ENCODE results near the gene IL9. TPM values are rescaled to one million over a fixed set of nuclear protein-coding genes. Genes with fewer than 3 reads are reported as not detected.

Gene IL9
- total RNA-seq, 1 experiment from 2014 or later, result not detected

GRCh38 chr5:135869935-135870334 is 25.7 kb downstream of the IL9 start:
- CTCF ChIA-PET, result no interaction called here
- H3K4me2 ChIP-seq, result no peak overlapping the region
- no peaks in the 10 kb centered on the region for H3K4me1 ChIP-seq (replicated peaks; ENCODE audit: insufficient read depth)
- H3K9me2 ChIP-seq (ENCODE audit: insufficient read depth), result 0 out of 2 replicates have a peak, but pooled peaks cover 4% of the 10 kb centered on the region
- H3K27me3 ChIP-seq (ENCODE audit: insufficient read depth, low read depth), result peaks cover 87% of the 10 kb centered on the region
- no TSS peak for BruUV-seq (replicated peaks)
- POLR2A ChIA-PET (ENCODE audit: unreplicated experiment), result no interaction called here
- H3K79me2 ChIP-seq (ENCODE audit: low read depth), result no peaks in the 10 kb centered on the region
- no peak for TF ChIP-seq EZH2 (IDR thresholded peaks at IDR 0.05; ENCODE audit: low read depth)
- TF ChIP-seq CTCF (conservative IDR thresholded peaks at IDR 0.05), result no peak
- intact Hi-C loops (cut with micrococcal nuclease; ENCODE audit: unreplicated experiment), result no loop called here
- no peaks in the 10 kb centered on the region for H3K9me3 ChIP-seq (ENCODE audit: insufficient read depth, low read depth)
- no peak overlapping the region for H3K4me3 ChIP-seq
- no peaks in the 10 kb centered on the region for H3K36me3 ChIP-seq (ENCODE audit: low read depth)
- H3K27ac ChIP-seq, result no peak overlapping the region
- no peaks in the 10 kb centered on the region for H3F3A ChIP-seq (ENCODE audit: insufficient read depth, low read depth)
- no peak overlapping the region for H2AFZ ChIP-seq
- no peak for DNase-seq
- H4K20me1 ChIP-seq (ENCODE audit: insufficient read depth), result no peaks in the 10 kb centered on the region

- CTCF ChIA-PET, result no interaction called here
- H3K9me3 ChIP-seq (ENCODE audit: insufficient read depth, low read depth), result no peaks in the 10 kb centered on the region
- no peak overlapping the region for H3K4me3 ChIP-seq
- no TSS peak for BruUV-seq (replicated peaks)
- no peak for TF ChIP-seq CTCF (conservative IDR thresholded peaks at IDR 0.05)
- no peak for TF ChIP-seq EZH2 (IDR thresholded peaks at IDR 0.05; ENCODE audit: low read depth)
- H3F3A ChIP-seq (ENCODE audit: insufficient read depth, low read depth), result no peaks in the 10 kb centered on the region
- no peak overlapping the region for H2AFZ ChIP-seq
- H3K4me1 ChIP-seq (replicated peaks; ENCODE audit: insufficient read depth), result no peaks in the 10 kb centered on the region
- intact Hi-C loops (cut with micrococcal nuclease; ENCODE audit: unreplicated experiment), result no loop called here
- DNase-seq, result no peak
- no peaks in the 10 kb centered on the region for H3K79me2 ChIP-seq (ENCODE audit: low read depth)
- no peaks in the 10 kb centered on the region for H4K20me1 ChIP-seq (ENCODE audit: insufficient read depth)
- 0 out of 2 replicates have a peak, but pooled peaks cover 4% of the 10 kb centered on the region for H3K9me2 ChIP-seq (ENCODE audit: insufficient read depth)
- POLR2A ChIA-PET (ENCODE audit: unreplicated experiment), result no interaction called here
- peaks cover 82% of the 10 kb centered on the region for H3K27me3 ChIP-seq (ENCODE audit: insufficient read depth, low read depth)
- no peak overlapping the region for H3K27ac ChIP-seq
- no peaks in the 10 kb centered on the region for H3K36me3 ChIP-seq (ENCODE audit: low read depth)
- H3K4me2 ChIP-seq, result no peak overlapping the region
Measured at GRCh38 chr5:135869276-135869675, 26.4 kb downstream of the IL9 start.

- Histone ChIP-seq H3K9me2 (ENCODE audit: insufficient read depth) (0 out of 2 replicates have a peak, but pooled peaks cover 4% of the 10 kb centered on the region), H2AFZ (no peak overlapping the region), H3K36me3 (ENCODE audit: low read depth) (no peaks in the 10 kb centered on the region), H3K4me1 (replicated peaks; ENCODE audit: insufficient read depth) (no peaks in the 10 kb centered on the region), H4K20me1 (ENCODE audit: insufficient read depth) (no peaks in the 10 kb centered on the region), H3K79me2 (ENCODE audit: low read depth) (no peaks in the 10 kb centered on the region), H3K9me3 (ENCODE audit: insufficient read depth, low read depth) (no peaks in the 10 kb centered on the region), H3K27me3 (ENCODE audit: insufficient read depth, low read depth) (peaks cover 78% of the 10 kb centered on the region), H3K27ac (no peak overlapping the region), H3F3A (ENCODE audit: insufficient read depth, low read depth) (no peaks in the 10 kb centered on the region), H3K4me2 (no peak overlapping the region), H3K4me3 (no peak overlapping the region)
- no peak for DNase-seq
- CTCF ChIA-PET, result no interaction called here
- BruUV-seq (replicated peaks), result no TSS peak
- intact Hi-C loops (cut with micrococcal nuclease; ENCODE audit: unreplicated experiment), result no loop called here
- POLR2A ChIA-PET (ENCODE audit: unreplicated experiment), result no interaction called here
- TF ChIP-seq EZH2 (IDR thresholded peaks at IDR 0.05; ENCODE audit: low read depth) (no peak), CTCF (conservative IDR thresholded peaks at IDR 0.05) (no peak)
Measured at GRCh38 chr5:135868681-135869080, 27.0 kb downstream of the IL9 start.
